Mesothelial cell of epicardium (in vitro differentiated cells): ENCODE data around the gene ROR2. TPM values are rescaled to one million over a fixed set of nuclear protein-coding genes. Genes with fewer than 3 reads are reported as not detected.
A peak's percentile ranks its signal among the peaks of the same experiment; 100 is the strongest.

Experiments used
- DNase-seq, 2 experiments: peaks; one replicate each; pipeline ENCODE4 v3.0.0; 2021; ENCODE audit warnings: low spot score in 2 of 2; ENCODE audit not compliant: unreplicated experiment in 2 of 2
- H3K27ac Mint-ChIP-seq: 2 replicates; pipeline ENCODE4 v1.8.0; 2021; ENCODE audit warnings: mixed read lengths
- H3K27me3 Mint-ChIP-seq: 2 replicates; pipeline ENCODE4 v1.8.0; 2021; ENCODE audit warnings: low read depth, mixed read lengths
- H3K36me3 Mint-ChIP-seq: 2 replicates; pipeline ENCODE4 v1.8.0; 2021; ENCODE audit warnings: mixed read lengths
- H3K4me1 Mint-ChIP-seq: 2 replicates; pipeline ENCODE4 v1.8.0; 2021; ENCODE audit warnings: mixed read lengths
- H3K4me3 Mint-ChIP-seq: 2 replicates; pipeline ENCODE4 v1.8.0; 2021; ENCODE audit warnings: mild to moderate bottlenecking, moderate library complexity, mixed read lengths
- H3K9me3 Mint-ChIP-seq: 2 replicates; pipeline ENCODE4 v1.8.0; 2021; ENCODE audit warnings: mixed read lengths
- total RNA-seq: library from RNA; stranded (reverse); gene quantifications from 3 replicates; pipeline ENCODE4 v1.2.1, GENCODE V29; 2021
- TF ChIP-seq, protein P1 (sequence below): fragments of 200-600 bp; sonication (generic); IDR thresholded peaks from one replicate; pipeline ENCODE4 v1.5.0; 2021; ENCODE audit warnings: antibody characterized with exemption; ENCODE audit not compliant: unreplicated experiment

Gene ROR2
- total RNA-seq, 1 donor from 2014 or later, result 41.0 TPM

- Mint-ChIP-seq H3K4me1 (peaks cover 48% of the 10 kb centered on the region), H3K9me3 (peaks cover 6% of the 10 kb centered on the region), H3K27me3 (no peaks in the 10 kb centered on the region), H3K27ac (peak overlapping the region; percentile 88), H3K4me3 (peak overlapping the region; percentile 52), H3K36me3 (peaks cover 6% of the 10 kb centered on the region)
- DNase-seq, result no peak
- TF ChIP-seq, protein P1, sequence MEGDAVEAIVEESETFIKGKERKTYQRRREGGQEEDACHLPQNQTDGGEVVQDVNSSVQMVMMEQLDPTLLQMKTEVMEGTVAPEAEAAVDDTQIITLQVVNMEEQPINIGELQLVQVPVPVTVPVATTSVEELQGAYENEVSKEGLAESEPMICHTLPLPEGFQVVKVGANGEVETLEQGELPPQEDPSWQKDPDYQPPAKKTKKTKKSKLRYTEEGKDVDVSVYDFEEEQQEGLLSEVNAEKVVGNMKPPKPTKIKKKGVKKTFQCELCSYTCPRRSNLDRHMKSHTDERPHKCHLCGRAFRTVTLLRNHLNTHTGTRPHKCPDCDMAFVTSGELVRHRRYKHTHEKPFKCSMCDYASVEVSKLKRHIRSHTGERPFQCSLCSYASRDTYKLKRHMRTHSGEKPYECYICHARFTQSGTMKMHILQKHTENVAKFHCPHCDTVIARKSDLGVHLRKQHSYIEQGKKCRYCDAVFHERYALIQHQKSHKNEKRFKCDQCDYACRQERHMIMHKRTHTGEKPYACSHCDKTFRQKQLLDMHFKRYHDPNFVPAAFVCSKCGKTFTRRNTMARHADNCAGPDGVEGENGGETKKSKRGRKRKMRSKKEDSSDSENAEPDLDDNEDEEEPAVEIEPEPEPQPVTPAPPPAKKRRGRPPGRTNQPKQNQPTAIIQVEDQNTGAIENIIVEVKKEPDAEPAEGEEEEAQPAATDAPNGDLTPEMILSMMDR, result no peak
Measured at GRCh38 chr9:91946653-91947488, 3.2 kb downstream of the ROR2 start.

DNA sequence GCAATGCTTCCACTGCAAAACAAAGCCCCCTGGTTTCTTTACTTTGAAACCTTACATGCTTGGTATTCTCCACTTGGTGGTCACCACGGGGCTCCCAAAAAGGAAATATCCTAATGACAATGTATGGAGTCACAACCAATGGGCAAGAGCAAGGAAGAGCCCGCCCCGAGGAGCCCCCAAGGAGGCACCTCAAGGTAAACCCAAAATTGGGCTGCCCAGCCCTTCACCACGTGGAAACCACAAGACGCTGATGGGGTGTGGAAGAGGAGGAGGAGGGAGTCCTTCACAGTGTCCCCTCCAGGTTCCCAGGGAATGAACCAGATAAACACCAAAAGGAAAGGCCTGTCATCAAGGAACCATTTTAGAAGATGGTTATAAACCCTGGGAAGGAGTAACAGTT, 3.8 kb downstream of the ROR2 start:
- Mint-ChIP-seq H3K36me3 (peaks cover 6% of the 10 kb centered on the region), H3K9me3 (peaks cover 6% of the 10 kb centered on the region), H3K4me1 (peaks cover 48% of the 10 kb centered on the region), H3K27me3 (no peaks in the 10 kb centered on the region), H3K27ac (peak overlapping the region; percentile 88), H3K4me3 (peak overlapping the region; percentile 31)
- DNase-seq, result no peak
- TF ChIP-seq, protein P1, result no peak

DNA sequence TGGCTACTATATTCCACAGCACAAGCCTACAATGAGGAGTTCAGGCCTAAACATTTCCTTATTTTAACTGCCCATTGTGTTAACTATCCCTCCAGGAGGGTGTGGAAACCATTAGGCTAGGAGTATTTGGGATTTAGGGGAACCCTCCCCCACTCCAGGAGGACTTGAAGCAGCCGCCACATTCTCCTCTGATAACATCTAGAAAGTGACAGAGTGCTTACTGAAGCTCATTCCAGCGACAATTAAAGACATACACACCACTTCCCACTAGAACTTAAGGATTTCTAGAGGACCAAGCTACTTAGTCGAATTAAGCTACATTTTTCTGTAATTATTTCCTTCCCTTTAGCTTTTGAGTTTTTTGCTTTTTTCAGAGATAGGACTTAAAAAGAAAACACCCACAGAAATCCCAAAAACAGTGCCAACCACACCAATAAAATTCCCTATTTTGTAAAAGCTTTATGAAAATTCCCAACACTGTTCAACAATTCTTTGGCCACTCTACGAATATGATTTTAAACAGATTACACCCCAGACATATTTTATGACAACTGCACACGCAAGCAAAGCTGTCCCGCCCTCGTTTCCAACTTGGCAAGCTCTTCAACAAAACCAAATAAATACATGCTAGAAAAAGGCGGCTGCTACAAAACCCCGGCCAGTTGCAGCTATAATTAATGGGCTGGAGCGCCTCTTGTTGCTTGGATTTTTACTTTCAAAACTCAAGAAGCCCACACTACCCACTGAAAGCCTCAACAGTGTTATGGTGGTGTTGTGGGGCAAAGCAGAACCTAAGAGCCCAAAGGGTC, 4.5 kb downstream of the ROR2 start:
- peak in 1 of 2 experiments; percentile 49 for DNase-seq
- peaks cover 6% of the 10 kb centered on the region for H3K36me3 Mint-ChIP-seq
- TF ChIP-seq, protein P1, result no peak
- H3K4me3 Mint-ChIP-seq, result peak overlapping the region; percentile 40
- no peaks in the 10 kb centered on the region for H3K27me3 Mint-ChIP-seq
- peaks cover 6% of the 10 kb centered on the region for H3K9me3 Mint-ChIP-seq
- H3K27ac Mint-ChIP-seq, result peak overlapping the region; percentile 88
- H3K4me1 Mint-ChIP-seq, result peaks cover 41% of the 10 kb centered on the region

DNA sequence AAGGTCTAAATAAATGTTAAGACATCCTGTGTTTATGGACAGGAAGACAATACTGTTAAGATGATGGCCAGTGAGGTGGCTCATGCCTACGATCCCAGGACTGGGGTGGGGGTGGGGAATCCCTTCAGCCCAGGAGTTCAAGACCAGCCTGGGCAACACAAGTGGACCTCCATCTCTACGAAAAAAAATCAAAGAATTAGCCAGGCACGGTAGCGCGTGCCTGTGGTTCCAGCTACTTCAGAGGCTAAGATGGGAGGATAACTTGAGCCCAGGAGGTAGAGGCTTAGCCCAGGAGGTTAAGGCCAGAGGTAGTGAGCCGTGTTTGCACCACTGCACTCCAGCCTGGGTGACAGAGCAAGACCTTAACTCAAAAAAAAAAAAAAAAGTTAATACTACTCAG, 5.3 kb downstream of the ROR2 start:
- no peak for DNase-seq
- TF ChIP-seq, protein P1, result no peak
- peaks cover 6% of the 10 kb centered on the region for H3K9me3 Mint-ChIP-seq
- H3K36me3 Mint-ChIP-seq, result peaks cover 6% of the 10 kb centered on the region
- peak overlapping the region; percentile 87 for H3K27ac Mint-ChIP-seq
- peaks cover 40% of the 10 kb centered on the region for H3K4me1 Mint-ChIP-seq
- H3K27me3 Mint-ChIP-seq, result no peaks in the 10 kb centered on the region
- H3K4me3 Mint-ChIP-seq, result peak overlapping the region; percentile 15

DNA sequence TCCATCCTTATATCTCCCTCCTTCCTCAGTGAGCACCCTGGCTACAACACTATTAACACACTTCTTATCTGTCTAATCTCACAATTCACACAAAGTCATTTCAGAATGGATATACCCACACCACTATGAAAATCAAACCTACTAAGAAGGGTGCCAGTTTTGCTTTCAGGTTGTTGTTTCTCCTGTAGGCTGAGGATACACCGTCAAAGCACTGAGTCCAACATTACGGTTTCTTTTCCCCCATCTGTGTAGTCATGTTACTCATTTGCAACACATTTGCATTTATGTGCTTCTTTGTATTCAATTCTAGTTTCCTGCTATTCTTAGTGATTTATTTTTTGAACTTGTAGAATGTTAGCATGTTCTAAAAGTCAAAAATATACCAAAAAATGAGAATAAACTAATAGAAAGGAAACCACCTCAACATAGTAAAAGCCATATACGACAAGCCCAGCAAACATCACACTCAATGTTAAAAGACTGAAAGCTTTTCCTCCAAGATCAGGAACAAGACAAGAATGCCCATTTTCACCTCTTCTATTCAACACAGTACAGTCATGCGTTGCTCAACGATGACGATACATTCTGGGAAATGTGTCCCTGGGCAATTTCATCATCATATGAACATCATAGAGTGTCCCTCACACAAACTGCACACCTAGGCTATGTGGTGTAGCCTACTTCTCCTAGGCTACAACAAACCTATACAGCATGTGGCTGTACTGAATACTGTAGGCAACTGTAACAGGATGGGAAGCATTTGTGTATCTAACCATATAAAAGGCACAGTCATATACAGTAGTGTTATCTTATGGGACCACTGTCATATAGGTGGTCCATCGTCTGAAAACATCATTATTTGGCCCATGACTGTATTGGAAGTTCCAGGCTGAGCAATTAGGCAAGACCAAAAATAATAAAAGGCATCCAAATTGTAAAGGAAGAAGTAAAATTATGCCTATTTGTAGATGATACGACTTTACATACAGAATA, 6.3 kb downstream of the ROR2 start:
- Mint-ChIP-seq H3K27me3 (no peaks in the 10 kb centered on the region), H3K4me3 (no peak overlapping the region), H3K4me1 (peaks cover 40% of the 10 kb centered on the region), H3K27ac (peak overlapping the region; percentile 37), H3K9me3 (peaks cover 6% of the 10 kb centered on the region), H3K36me3 (peaks cover 6% of the 10 kb centered on the region)
- TF ChIP-seq, protein P1, result no peak
- DNase-seq, result no peak
